Measurements from ENCODE around the gene CORO2A.
"Not testable (repeated sequence)": the region's sequence is repeated elsewhere in the genome, so short reads cannot be mapped to it uniquely, and the experiment has no call there.

Gene CORO2A

DNA sequence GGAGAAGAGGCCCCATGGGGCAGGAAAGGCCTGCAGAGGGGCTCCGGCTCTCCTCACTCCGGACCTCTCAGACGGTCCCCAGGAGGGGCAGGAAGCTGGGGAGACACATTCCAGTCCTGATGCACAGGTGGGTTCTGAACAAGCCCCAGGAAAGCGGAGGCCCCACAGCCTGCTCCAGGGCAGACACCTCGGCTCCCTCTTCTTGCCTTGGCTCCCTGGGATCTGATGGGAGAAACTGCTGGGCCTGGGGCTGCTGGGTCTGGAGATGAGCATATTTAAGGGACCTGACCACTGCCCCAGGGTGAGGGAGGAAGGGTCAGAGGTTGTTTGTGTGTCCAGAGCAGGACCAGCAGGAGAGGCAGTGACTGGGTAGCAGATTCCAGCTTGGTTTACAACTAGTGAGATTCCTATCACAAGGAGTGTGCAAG is 1.2 kb downstream of the CORO2A start:
- no peak for DNase-seq

DNA sequence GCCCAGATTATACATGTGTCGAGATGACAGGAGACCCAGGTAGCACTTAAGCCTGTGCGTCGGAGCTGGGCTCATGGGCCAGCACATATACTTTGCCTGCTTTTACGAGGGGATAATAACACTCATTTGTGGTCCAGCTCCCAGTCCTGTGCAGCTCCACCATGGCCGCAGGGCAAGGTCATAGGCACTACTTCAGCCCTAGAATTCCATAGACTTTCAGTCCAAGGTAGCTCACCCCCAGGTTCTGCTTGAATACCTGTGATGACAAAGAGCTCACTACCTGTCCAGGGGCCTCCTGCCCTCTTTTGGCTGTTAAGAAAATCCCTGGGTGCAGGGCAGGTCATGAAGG is 1.7 kb downstream of the CORO2A start:
- no peak for DNase-seq

GRCh38 chr9:98189412-98189811 is 3.0 kb downstream of the CORO2A start:
- DNase-seq = no peak

DNA sequence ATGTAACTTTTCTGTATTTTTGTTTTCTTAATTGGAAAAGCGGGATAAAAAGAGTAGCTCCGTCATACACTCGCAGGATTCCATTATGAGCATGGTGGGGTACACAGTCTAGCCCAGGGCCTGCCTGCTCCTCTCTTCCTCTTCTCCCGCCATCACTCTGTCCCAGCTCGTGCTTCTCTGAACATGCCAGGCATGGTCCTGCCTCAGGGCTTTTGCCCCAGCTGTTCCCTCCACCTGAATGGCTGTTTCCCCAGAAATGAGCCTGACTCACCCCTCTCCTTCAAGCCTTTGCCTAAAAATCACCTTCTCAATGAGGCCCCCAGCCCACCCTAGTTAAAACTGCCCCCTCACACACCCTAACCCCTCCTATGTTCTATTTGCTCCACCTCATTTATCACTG is 4.5 kb downstream of the CORO2A start:
- no peak for DNase-seq

- DNase-seq = no peak
Observed at GRCh38 chr9:98186236-98186635, 6.2 kb downstream of the CORO2A start.

DNA sequence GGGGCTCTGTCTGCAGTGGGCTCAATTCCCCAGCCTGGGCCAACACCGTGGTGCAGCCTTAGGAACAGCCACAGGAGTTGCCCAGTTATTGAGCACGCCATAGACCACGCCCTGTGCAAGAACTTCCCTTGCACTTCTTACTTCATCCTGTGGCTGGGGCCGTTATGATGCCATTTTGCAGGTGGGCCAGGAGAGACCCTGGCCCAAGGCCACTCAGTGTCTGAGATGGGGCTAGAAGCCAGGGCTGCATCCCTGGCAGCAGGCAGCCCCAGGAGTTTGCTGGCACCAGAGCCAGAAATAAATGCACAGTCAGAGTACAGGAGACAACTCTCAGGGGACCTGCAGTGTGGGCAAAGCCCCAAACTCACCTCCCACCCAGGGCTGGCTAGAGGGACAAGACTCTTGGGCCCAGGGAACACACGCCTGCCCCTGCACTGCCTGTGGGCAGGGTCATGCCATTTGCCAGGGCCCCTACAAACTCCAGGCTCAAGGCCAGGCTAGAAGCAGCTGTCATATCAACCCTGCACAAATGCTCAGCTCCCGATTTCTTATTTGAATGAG is 6.7 kb downstream of the CORO2A start:
- no peak for DNase-seq

GRCh38 chr9:98185021-98185567 is 7.3 kb downstream of the CORO2A start:
- no peak for DNase-seq

DNA sequence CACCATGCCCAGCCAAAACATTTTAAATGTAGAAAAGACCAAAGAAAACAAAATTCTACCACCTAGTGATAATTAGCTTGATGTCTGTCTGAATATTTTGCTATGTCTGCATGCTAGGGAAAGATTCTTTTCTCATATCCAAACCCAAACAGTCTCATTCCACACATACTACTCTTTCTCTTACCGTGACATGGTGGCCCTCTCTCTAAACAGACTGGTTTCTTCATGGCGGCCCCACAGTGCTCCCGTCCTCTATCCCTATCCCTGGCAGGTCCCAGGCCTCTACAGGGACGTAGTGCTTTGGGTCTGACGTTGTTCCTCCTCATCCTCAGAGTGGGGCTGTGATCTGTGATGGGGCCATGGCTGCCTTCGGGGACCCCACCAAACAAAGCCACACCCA is 8.1 kb downstream of the CORO2A start:
- no peak for DNase-seq

GRCh38 chr9:98182889-98183599 is 9.4 kb downstream of the CORO2A start:
- DNase-seq = no peak

GRCh38 chr9:98182069-98182820 is 10.2 kb downstream of the CORO2A start:
- DNase-seq = no peak

DNA sequence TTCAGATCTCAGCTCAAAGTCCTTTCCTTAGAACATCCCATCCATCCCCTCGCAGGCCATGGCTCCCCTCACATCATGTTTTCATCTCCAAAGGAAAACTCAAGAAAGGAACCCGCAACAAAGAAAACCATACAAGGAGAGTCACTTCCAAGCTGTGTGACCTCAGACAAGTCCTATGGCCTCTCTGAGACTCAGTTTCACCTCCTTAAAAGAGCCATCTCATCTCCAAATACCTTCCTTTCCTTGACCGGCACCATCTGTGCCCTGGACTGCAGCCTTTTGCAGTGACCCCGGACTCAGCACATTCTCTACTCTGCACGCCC is 10.7 kb downstream of the CORO2A start:
- DNase-seq = no peak

DNA sequence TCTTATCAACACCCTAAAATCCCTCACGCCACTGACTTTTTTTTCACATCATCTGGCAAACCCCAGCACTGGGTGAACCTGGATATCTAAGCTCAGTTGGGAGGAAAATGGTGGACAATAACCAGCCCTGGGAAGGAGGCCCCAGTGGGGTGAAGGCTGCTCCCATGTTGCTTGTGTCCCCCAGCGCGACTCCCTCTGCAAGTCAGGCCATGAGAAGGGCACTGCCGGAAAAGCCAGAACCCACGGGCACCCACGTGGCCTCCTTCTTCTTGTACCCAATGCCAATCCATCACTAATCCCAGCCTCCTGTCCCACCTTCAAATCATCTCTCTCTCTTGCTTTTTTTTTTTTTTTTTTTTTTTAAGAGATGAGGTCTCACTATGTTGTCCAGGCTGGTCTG is 11.4 kb downstream of the CORO2A start:
- DNase-seq = no peak

GRCh38 chr9:98178874-98179850 is 13.3 kb downstream of the CORO2A start:
- DNase-seq = no peak

- DNase-seq = no peak
Observed at GRCh38 chr9:98176391-98177259, 15.8 kb downstream of the CORO2A start.

DNA sequence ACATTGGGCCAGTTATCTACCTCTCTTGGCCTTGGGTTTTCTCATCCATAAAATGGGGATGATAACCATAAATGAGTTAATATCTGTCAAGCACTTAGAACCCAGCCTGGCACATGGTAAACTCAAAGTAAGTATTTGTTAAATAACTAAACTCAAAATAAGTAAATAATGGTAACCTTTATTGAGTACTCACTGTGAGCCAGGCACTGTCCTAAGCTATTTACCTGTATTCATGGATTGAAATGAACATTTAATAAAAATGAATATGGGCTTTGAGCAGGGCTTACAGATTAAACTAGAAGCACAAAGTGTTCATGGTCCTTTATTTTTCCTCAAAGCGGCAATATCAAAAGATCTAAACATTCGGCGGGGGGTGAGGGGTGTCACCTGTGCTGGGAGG is 16.7 kb downstream of the CORO2A start:
- no peak for DNase-seq

DNA sequence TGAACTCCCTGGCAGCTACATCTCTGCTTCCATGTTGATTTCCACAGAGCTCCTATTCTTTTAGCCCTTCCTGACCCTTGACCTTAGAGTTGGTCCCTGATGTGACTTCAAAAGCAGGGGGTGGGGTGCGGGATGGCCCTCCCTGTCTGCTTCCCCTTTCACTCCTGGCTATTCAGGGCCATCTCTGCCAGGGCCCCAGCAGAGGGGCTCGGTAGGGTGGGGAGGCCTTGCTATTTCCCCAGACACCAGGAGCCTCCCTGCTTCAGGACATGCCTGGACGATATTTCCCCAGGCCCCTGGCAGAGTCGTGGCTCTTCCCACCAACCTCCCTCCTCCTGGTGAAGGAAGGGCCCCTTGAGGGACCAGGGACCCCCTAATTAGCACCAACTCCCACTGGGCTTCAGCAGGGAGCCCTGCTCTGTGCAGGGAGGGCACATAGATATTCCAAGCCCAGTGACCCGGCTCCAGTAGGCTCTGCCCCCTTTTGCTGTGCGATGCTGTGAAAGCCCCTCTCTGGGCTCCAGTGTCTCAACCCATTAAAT is 17.3 kb downstream of the CORO2A start:
- DNase-seq = no peak

GRCh38 chr9:98174502-98174918 is 17.9 kb downstream of the CORO2A start:
- not testable (repeated sequence) for DNase-seq

DNA sequence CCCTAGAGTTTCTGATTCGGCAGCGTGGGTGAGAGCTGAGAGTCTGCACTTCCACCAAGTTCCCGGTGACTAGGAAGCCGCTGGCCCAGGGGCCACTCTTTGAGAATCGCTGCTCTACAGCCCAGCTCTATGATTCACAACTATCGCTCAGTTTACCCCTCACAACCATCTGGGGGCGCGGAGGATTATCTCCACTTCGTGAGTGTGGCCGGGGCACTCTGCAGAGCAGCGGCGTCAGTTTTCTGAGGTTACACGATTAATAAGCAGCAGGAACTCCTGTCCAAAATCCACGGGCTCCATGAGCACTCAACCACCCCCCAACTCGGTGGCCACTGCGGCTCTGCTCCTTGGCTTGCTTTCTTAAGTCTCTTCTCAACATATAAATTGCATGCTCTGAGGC is 19.3 kb downstream of the CORO2A start:
- no peak for DNase-seq

GRCh38 chr9:98172604-98173003 is 19.8 kb downstream of the CORO2A start:
- no peak for DNase-seq

DNA sequence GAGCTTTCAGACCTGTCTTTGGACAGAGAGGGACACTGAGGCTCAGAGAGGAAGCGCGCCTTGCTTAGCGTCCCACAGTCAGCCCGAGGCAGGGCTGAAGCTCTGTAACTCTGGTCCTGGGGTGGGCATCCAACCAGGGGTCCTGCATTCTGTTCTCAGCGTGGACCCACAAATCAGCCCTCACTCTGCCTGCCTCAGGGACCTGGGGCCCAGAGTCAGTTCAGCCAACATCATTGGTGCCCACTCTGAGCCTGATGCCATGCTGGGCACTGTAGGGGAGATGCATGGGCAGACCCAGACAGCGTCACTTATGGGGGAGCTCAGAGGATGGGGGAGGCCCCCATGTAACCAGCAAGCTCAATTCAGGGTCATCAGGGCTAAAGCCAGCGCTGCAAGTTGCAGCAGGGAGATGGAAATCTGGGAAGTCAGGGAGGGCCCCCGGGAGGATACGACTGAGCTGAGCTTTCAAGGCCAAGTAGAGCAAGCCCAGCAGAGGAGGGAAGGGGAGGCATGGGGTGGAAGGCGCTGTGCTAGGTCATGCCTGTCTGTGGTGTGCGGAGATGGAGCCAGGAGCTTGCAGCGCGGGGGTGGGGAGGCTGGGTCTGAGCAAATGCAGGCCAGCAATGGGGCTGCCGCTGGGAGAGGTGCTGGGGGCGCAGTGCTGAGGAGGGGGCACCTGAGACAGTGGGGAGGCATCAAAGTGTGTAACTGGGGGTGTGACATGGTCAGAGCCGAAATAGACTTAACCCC is 21.1 kb downstream of the CORO2A start:
- DNase-seq = no peak

DNA sequence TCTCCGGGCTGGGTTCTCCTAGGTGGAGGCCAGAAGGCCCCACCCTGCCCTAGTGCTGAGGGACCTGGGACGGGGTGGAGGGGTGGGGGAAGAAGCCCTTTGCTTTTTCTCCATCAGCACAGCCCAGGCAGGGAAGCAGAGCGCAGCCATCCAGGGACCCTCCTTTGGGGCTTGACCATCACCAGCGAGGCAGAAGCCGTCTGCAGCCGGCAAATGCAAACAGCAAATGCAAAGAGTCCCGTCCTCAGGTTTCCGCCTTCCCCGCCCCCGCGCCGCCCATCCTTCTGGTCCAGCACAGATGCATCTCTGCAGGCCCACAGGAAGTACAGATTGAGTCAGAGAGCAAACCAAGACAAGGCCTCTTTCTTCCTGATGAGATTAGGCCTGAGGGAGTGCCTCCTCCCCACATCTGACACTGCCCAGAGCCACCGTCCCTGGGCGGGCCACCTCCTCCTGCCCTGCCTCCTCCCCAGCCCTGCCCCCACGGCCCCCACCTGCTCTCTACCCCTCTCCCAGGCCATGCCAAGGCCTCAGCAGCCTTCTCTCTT is 23.4 kb downstream of the CORO2A start:
- no peak for DNase-seq
